GM21717 (cell line): ENCODE measurements around the gene KLK13.

Experiments used
- ATAC-seq: cut with Tn5 transposase; IDR thresholded peaks from one replicate; pipeline ENCODE4 v1.9.1; 2021; ENCODE audit warnings: mild to moderate bottlenecking, moderate library complexity; ENCODE audit not compliant: unreplicated experiment

Gene KLK13, protein sequence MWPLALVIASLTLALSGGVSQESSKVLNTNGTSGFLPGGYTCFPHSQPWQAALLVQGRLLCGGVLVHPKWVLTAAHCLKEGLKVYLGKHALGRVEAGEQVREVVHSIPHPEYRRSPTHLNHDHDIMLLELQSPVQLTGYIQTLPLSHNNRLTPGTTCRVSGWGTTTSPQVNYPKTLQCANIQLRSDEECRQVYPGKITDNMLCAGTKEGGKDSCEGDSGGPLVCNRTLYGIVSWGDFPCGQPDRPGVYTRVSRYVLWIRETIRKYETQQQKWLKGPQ

DNA sequence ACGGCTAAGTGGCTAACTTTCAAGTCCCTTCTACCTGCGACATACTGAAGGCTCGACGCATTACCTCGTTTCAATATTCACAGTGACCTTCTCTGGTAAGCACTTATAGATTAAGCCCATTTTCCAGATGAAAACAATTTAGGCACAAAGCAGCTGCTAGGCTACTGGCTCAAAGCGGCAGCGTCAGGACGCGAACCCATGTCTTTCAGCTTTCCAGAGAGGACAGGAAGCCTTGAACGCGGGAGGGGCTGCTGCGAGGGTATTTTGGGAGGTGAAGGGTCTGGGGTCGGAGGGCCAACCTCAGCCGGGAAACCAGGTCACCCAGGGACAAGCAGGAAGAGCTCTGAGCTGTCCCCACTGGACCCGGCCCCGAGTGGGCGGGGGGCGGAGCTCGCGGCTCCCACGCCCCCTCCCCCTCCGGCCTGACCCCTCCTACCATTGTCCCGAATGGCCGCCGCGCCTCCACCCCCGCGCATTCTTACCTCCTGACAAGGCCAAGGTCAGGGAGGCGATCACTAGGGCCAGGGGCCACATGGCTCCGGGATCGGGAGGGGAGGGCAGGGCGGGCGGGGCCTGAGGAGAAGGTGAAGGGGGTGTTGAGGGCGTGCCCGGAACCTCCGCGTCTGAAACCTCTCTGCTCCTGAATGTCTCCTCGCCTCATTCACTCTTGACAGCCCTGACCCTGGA, at the start of gene KLK13:
Gene KLK13, minus strand, starts transcription at position 559 of the 687 bp plus-strand sequence. Its CDS starts 25 bp downstream, at position 534.
- ATAC-seq, result no peak

DNA sequence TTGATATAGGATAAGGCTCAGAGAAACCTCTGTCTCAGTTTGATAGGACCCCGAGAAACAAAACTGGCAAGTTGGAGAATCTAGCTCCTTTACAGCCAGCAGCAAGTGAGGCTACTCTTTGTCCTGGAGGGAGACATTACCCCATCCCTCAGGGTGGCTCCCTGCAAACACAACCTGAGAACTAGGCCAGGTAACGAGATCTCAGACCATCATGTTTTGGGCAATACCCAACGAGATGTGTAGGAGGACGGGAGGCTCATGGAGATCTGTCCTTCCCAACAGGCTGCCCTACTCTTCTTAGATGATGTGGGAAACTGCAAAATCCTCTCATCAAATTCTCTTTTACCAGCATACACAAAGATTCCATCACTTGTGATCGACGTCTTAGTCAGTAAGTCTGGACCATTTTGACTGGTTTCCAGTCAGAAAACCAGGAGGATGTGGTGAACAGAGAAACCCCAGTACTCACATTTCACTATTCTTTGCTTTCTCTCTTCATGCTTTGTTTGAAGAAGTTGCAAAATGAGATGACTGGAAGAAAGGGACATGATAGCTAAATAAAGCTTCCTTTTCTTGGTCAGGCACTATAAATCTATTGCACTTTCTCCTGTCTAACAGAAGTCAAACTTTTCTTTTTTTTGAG, 49.3 kb upstream of the KLK13 start:
- ATAC-seq, result no peak

DNA sequence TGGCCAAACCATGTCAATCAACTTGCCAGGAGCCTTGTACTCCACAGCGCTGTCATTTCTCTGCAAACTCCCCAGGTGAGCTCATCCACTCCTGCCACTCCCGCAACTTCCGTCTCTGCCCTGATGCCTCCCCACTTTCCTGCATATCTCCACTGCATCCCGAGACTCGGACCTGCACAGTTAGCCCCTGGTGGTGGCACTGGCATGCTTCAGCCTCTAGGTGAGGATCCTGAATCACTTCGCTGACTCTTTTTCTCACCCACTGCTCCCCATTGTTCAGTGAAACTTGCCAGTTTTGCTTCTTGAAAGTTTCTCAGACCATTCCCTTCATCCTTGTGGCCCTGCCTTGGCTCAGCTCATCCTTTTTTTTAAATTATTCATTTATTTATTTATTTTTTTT, 46.7 kb upstream of the KLK13 start:
- no peak for ATAC-seq

DNA sequence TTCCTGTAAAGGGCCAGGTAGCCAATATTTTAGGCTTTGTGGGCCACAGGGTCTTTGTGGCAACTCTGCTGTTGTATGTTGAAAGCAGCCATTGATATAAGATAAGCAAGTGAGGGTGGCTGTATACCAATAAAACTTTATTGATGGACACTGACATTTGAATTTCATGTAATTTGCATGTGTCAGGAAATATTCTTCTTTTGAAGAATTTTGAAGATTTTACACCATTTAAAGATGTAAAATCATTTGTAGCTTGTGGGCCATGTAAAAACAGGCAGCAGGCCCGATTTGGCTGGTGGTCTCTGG, 45.7 kb upstream of the KLK13 start:
- no peak for ATAC-seq

DNA sequence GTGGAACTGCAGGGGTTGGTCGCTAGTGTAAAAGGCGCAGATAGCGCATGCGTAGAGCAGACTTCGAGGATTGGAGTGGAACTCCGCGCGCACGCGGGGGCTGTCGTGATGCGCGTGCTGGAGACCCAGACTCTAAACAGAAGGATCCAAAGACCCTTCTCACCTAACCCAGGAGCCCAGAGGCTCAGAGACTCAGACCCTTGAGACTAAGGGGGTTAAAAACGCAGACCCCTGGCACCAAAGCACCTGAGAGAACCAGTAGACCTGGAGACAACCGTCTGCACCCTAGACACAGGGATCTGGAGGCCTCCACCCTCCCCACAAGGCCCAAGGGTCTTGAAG, 43.9 kb upstream of the KLK13 start:
- ATAC-seq, result peak; percentile 26

DNA sequence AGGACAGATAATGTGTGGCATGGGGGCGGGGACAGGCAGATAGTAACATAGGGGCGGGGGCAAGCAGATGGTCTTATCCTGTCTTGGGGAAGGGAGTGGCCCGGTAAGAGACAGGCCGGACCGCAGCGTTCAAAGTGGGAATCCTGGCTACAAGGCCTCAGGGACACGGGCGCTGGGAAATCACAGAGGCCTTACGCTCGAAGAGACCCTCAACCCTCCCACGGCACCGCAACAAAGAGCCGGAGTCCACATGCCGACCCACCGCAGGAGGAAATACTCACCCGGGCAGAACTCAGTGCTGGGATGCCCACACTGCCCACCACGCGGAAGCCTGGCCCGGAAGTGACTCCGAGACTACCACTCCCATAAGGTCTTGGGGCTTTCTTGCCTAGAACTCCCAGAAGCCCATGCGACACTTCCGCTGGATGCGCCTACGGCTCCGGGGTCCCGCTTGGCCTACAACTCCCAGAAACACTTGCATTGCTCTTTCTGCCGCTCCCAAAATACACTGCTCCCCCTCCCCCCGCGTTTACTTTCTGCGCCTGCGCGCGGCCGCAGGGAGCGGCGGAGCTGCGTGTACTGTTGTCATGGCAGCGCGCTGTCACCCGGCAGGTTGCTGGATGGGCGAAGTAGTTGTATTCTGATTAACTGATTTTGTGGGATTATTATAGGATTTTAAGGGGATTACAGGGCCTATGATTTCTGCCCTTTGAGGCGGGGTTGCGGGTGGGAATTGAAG, 43.3 kb upstream of the KLK13 start, which contains the start of gene CTU1:
Gene CTU1, minus strand, starts transcription at position 344 of the 739 bp plus-strand sequence. CDS start 3,840 bp downstream, outside the sequence.
- ATAC-seq, result peak; percentile 86

DNA sequence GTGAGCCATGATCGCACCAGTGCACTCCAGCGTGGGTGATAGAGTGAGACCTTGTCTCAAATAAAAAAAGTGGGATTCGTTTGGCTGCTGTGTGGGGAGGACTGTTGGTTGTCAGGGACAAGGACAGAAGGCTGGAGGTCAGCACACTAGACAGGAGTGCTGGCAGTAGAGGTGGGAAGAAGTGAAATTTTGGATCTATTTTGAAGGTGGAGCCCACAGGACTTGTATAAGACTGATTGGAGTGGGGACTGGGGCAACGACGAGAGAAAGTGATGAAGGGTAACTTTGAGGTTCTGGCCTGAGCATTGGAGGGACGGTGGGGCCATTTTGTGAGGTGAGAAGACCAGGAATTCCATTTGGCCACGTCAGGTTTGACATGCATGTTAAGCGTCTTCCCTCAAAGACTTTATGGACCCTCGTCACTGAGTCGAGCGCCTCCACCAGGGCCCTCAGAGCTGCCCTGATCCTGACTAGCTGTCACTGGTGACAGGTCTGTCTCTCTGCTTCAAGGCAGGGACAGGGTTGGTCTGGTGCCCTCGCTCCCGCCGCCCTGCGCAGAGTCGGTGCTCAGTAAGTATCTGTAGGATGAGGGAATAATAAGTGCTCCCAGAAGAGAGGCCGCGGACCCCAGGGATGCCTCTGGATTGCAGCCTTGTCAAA, 42.6 kb upstream of the KLK13 start:
- ATAC-seq, result no peak

DNA sequence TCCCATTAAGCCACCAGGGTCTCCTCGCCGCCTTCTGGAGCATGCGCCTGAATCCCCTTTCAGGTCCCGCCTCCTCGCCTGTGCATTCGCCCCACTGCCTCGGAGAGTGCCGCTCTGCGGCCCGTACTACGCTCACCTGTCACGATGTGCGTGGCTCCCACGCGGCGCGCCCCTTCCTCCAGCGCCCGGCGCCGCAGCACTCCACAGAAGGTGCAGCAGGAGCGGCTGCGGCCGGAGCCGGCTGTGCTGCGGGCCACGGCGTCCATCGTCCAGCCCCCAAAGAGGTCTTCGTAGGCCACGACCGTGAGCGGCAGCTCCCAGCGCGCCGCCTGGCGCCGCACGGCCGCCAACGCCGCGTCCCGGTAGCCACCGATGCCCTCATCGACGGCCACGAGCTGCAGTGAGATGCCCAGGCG, 39.0 kb upstream of the KLK13 start:
- no peak for ATAC-seq

DNA sequence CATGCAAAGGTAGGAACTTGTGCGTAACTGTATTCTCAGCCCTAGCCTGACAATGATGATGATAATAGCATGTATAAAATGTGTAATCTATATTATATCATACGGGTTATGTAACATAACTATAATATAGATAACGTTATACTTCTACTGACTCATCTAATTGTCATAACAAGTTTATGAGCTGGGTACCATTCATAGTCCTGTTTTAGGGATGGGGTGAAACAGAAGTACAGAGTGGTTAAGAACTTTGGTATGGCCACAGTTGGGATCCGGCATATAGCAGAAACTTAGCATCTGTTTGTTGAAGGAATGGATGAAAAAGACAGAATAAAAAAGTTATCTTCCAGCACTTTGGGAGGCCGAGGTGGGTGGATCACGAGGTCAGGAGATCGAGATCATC, 38.1 kb upstream of the KLK13 start:
- no peak for ATAC-seq

DNA sequence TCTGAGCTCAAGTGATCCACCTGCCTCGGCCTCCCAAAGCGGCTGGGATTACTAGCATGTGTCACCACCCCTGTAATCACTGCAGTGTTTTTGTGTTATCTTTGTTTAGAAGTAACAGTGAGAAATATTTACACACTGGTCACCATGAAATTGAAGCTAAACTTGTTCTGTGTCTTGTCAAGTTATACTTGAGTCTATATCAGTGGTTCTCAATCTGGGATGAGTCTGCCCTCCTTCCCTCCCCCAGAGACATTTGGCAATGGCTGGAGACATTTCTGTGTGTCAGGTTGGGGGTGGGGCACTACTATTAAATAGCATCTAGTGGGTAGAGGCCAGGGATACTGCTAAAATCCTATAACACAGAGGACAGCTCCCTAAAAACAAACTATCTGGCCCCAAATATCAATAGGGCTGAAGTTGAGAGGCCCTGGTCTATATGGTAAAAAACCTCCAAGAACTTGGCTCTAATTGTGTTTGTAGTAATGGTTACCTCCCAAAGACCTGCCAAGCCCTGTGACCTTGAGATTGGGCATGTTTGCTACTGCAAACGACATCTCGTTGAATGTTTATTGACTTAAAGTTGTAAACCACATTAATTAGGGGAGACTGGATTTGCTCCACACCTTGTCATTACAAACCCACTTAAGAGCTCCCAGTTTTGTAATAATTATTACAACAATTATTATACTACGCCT, 36.4 kb upstream of the KLK13 start:
- ATAC-seq, result no peak

DNA sequence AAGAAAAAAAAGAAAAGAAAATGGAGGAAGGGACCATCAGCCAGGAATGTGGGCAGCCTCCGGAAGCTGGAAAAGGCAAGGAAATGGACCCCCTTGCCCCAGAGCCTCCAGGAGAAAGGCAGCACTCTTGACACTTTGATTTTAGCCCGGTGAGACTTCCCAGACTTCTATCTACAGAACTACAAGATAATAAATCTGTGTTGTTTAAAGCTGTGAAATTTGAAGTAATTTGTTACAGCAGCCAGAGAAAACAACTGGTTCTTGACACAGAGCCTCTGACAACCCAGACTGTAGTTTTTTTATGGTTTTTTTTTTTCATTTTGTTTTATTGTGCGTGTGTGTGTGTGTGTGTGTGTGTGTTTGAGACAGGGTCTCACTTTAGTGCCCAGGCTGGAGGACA, 35.7 kb upstream of the KLK13 start:
- ATAC-seq, result no peak

DNA sequence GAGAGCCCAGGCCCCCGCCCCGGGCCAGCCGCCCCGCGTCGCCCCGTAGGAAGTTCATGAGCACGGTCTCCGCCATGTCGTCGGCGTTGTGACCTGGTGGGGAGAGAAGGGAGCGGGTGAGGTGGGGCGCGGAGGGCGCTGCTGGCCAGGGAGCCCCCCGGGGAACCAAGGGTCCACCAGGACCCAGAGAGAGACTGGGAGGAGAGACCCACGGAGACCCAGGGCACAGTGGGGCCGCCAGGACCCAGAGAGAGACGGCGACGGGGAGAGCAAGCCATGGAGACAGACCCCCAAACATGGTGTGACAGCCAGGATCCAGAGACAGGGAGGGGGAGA, 34.1 kb upstream of the KLK13 start:
- ATAC-seq, result no peak

DNA sequence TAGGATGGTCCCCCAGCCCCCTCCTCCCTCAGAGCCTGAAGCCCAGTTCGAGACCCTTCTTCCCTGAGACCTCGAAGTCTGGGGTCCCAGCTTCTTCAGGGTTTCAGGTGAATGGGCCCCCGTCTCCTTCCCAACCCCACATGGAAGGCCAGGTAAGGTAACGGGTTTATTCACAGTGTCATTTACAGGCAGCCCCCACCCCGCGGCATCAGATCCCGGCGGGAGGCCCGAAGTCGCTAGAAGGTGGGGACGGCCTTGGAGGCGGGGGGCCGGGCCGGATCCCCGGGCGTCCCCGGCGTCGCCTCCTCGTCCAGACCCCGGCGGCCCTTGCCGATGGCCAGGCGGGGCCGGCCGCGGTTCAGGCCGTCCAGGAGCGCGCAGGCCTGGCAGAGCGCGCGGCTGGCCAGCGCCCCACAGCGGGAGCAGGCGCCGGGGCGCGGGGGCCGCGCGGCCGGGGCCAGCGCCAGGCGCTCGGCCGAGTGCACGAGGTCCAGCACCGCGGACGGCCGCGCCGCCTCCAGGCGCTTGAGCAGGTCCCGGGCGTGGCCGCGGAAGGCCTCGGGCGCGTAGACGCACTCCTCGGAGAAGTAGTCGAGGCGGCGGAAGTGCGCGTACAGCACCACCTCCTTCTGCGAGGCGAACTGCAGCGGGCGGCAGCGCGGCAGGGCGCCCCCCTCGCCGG, 33.6 kb upstream of the KLK13 start:
- no peak for ATAC-seq

DNA sequence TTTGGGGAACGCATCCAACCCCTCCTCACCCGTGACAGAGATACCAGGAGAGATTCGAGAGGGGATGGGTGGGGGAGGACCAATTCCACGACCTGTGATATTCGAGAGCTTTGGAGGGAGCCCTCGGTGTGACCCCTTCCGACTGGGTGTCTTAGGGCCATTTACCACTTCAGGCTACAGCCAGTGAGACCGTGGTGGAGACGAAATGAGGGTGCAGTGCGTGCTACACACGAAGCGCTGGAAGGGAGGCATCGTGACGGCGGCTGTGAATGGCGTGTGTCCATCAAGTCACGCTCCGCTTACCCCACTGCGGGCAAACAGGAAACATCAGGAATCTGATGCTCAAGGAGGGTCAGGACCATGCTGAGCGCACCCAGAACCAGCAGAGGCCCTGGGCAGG, 32.9 kb upstream of the KLK13 start:
- no peak for ATAC-seq

DNA sequence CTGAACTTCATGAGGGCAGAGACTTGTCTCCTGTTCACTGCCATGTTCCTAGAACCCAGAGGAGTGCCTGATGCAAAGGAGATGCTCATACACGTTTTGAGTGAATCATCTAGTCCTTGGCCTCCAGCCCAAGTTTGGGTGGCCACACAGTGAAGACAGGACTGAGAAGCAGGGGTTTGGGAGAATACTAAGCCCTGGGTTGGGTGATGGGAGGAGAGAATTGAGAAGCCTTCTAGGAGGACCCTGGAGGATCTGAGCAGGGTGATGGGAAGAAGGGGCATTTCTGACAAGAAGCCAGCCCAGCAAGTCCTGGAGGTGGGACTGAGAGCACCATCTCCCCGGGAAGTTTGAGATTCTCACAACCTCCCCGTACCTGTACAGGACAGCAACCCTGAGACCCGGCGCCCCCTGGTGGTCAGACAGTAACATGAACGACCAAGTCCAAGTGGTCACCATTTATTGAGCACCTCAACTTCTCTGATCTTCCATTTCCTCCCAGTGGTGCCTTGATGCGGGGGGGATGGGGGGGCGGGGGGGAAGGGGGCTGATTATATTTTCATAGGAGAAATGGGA, 32.4 kb upstream of the KLK13 start:
- ATAC-seq, result no peak

DNA sequence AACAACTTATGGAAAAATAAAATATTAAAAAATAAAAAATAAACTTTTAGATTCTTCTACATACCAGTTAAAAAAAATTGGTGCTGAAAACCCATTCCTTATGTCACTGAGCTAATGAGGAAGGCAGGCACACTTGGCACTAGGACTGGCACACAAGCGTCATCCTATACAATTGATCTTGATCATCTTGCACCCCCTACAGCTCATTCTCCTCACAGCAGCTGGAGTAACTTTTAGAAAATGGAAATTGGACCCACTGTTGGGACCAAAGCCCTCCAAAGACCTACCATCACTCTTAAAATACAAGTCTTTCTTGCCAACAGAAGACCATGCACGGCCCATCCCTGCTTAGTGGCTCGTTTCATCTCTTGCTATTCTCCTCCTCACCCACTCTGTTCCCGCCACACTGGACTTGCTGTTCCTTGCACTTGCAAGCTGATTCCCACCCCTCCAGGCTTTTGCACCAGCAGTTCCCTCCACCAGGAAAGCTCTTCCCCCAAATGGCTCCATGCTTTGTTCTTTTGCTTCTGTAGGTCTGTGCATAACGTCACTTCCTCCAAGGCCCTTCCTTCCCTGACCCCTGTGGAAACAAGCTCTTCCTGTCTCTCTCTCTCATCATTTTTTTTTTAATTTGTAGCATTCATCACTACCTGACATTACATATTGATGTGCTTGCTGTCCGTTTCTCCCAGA, 31.7 kb upstream of the KLK13 start:
- no peak for ATAC-seq

DNA sequence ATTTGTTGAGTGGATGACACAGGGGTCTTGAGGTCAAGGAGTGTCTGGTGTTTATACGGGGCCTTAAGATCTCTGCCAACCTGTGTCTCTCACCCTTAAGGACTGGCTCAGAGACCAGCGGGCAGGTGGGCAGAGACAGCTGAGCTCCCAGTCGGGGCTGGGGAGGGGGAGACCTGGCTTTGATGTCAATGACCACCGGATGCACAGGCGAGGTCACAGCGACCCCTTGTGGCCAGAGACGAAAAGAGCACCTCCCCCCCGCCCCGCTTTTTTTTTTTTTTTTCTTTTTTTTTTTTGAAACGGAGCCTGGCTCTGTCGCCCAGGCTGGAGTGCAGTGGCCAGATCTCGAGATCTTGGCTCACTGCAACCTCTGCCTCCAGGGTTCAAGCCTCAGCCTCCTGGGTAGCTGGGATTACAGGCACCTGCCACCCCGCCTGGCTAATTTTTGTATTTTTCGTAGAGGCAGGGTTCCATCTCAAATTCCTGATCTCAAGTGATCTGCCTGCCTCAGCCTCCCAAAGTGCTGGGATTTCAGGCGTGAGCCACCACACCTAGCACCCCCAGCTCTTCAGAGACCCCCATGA, 29.9 kb upstream of the KLK13 start:
- no peak for ATAC-seq

DNA sequence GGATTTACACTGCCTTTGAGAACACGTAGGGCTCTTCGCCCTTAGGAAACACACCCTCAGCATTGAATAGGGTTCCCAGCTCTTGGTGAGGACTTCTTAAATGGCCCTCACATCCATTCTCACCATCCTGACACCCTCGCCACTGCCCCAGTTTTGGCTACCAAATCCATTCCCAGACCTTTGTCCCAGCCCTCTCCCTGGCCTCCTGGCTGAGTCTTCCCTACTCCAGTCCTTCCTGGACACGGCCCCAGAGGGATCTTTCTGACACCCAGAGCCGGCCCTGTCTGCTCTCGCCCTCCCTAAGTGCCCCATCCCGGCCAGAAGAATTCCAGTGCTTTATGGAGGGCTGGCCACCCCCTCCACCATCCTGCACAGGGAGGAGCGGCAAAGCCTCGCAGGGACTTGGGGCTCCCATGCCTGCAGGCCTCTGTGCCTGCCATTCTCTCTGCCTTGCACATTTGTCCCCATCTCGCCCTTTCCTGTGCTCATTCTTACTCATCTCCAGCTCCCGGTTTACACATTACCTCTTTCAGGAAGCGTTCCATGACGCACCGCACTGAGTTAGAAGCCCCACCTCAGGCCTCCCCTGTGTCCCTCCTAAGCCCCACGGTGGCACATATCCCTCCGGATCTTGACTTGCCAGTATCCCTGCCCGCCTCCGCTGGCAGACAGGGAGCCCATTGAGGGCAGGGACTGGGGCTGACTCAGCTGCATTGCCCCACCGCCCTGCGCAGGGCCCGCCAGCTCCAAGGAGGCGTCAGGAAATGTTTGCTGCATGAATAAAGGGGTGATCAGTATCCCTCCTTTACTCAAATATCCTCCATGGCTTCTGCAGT, 28.8 kb upstream of the KLK13 start:
- ATAC-seq, result no peak
